ENCODE results near the gene KCNE4.

KCNE4 gene

GRCh38 chr2:223090540-223091235 is 38.7 kb downstream of the KCNE4 start:
- no peak for DNase-seq (ENCODE audit: low read depth)
- H3K4me3 ChIP-seq (ENCODE audit: low read depth, low read length): no peak overlapping the region
- no peak for TF ChIP-seq CTCF (IDR thresholded peaks at IDR 0.05; ENCODE audit: low read depth, low read length, missing control alignments)

- no peak for DNase-seq (ENCODE audit: low read depth)
- no peak overlapping the region for H3K4me3 ChIP-seq (ENCODE audit: low read depth, low read length)
- TF ChIP-seq CTCF (IDR thresholded peaks at IDR 0.05; ENCODE audit: low read depth, low read length, missing control alignments): no peak
These were observed 40.7 kb downstream of the KCNE4 start for GRCh38 chr2:223092667-223093066.

- no peak overlapping the region for H3K4me3 ChIP-seq (ENCODE audit: low read depth, low read length)
- no peak for DNase-seq (ENCODE audit: low read depth)
- TF ChIP-seq CTCF (IDR thresholded peaks at IDR 0.05; ENCODE audit: low read depth, low read length, missing control alignments): no peak
These were observed 41.6 kb downstream of the KCNE4 start for GRCh38 chr2:223093436-223094241.

GRCh38 chr2:223095207-223095606 is 43.2 kb downstream of the KCNE4 start:
- no peak for TF ChIP-seq CTCF (IDR thresholded peaks at IDR 0.05; ENCODE audit: low read depth, low read length, missing control alignments)
- no peak for DNase-seq (ENCODE audit: low read depth)
- H3K4me3 ChIP-seq (ENCODE audit: low read depth, low read length): no peak overlapping the region

- H3K4me3 ChIP-seq (ENCODE audit: low read depth, low read length): no peak overlapping the region
- no peak for DNase-seq (ENCODE audit: low read depth)
These were observed 44.4 kb downstream of the KCNE4 start for GRCh38 chr2:223096235-223096970.

GRCh38 chr2:223097888-223098383 is 45.9 kb downstream of the KCNE4 start:
- H3K4me3 ChIP-seq (ENCODE audit: low read depth, low read length): no peak overlapping the region
- no peak for TF ChIP-seq CTCF (IDR thresholded peaks at IDR 0.05; ENCODE audit: low read depth, low read length, missing control alignments)
- no peak for DNase-seq (ENCODE audit: low read depth)

More at GRCh38 chr2:223096235-223096970, 44.4 kb downstream of the KCNE4 start:
- TF ChIP-seq CTCF (IDR thresholded peaks at IDR 0.05; ENCODE audit: low read depth, low read length, missing control alignments): no peak

Data from GM12864 (cell line).